Measurements from ENCODE around the gene SLC26A11.
"Not testable (repeated sequence)": the region's sequence is repeated elsewhere in the genome, so short reads cannot be mapped to it uniquely, and the experiment has no call there.

DNA sequence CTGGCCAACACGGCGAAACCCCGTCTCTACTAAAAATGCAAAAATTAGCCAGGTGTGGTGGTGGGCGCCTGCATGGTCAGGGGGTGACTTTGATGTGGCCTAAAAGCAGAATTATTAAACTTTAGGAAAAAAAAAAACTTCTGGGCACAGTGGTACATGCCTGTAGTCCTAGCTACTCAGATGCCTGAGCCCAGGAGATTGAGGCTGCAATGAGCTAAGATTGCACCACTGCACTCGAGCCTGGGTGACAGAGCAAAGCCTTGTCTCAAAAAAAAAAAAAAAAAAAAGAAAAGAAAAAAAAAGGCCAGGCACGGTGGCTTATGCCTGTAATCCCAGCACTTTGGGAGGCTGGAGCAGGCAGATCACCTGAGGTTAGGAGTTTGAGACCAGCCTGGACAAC is 20.9 kb upstream of the SLC26A11 start:
- not testable (repeated sequence) for TF ChIP-seq POLR2A (IDR thresholded peaks at IDR 0.05; ENCODE audit: low read length); GATA1 (IDR thresholded peaks at IDR 0.05; ENCODE audit: low read depth, low read length)

Measured in erythroblast (primary cell).